ACHN (cell line): Measurements from ENCODE around the gene PPIL1.

Experiments used
- DNase-seq: peaks from one replicate; pipeline ENCODE4 v3.0.0-alpha.2; 2015
- in situ Hi-C: cut with HindIII; loops from 2 replicates; pipeline ENCODE4 v1.10.0; 2017; ENCODE audit warnings: low sequenced_read_pairs, low pct_ligation_motif_present, low pct_unique_long_range_greater_than_20kb

The PPIL1 gene

DNA sequence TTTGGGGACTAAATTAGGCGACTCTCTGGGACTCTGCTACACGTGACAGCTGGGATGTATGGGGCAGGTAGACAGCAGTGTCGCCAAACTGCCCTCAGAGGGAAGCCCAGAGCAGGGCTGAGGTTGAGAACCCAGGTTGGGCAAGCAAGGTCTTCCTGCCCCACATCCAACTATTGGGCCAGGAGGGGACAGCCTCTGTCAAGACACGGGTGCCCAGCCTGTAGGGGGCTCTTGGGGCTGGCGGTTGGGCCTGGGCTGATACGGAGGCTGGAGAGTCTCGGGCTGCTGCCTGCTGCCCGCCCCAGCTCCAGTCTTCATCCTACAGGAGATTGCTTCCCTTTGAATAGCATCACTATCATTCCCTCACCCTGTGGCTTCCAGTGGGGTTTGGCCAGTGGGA is 68.7 kb downstream of the PPIL1 start:
- no peak for DNase-seq
- in situ Hi-C loops = no loop called here

DNA sequence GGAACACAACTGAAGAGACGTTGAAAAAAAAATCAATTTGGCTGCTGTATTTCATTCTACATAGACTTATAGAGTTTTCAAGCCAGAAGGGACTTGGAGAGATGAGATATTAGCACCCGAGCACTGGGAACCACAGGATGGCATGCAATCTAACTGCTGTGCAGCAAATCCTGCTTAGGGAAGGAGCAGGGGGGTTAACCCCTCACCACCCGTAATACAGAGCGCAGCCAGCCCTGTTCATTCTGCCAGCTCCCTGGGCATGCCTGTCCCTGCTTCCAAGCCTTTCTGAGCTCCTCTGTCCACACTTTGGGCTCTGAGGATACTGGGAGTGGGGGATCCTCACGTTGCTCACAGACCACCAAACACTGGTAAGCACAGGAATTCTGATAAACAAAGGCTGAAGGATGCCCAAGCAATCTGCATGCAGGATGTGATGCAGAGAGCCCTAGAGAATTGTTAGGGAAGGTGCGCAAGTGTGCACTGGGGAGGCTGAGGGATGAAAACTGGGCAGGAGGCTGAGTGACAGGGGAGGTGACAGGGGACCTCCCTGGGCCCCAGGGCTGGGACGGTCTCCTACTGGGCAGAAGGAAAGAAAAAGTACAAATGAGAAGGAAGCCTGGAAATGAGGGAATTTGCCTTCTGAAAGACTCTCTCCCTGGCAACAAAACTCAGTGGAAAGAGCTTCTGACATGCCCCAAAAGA is 69.4 kb downstream of the PPIL1 start:
- in situ Hi-C loops = no loop called here
- DNase-seq = no peak
